Pons (tissue), 1 donor: Measurements from ENCODE around the gene ITGB2.
"Not testable (repeated sequence)": the region's sequence is repeated elsewhere in the genome, so short reads cannot be mapped to it uniquely, and the experiment has no call there.

Experiments
- DNase-seq: peaks from one replicate; pipeline ENCODE4 v3.0.0-alpha.2; 2016; ENCODE audit warnings: low spot score

The ITGB2 gene

DNA sequence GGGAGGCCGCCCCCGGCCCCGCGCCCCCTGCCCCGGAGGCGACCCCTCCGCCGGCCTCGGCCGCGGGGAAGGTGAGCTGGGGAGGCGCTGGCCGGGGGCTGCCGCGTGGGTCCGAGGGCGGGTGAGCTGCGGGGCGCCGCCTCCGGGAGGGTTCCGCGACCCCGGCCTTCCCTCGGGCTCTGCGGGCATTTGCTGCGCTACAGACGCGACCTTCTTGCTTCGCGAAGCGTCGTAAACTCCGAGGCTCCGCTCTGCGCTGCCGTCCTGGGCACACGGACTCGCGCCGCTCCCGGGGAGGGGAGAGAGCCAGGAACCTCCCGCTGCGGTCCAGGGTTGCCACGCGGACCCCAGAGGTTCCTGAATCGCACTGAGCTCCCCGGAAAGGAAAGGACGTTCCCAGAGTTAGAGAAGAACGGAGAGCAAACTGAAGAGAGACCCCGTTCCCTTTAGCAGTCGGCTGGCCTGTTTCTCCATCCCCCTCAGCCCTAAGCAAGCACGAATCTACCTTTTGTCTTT is 19.5 kb upstream of the ITGB2 start:
- no peak for DNase-seq

DNA sequence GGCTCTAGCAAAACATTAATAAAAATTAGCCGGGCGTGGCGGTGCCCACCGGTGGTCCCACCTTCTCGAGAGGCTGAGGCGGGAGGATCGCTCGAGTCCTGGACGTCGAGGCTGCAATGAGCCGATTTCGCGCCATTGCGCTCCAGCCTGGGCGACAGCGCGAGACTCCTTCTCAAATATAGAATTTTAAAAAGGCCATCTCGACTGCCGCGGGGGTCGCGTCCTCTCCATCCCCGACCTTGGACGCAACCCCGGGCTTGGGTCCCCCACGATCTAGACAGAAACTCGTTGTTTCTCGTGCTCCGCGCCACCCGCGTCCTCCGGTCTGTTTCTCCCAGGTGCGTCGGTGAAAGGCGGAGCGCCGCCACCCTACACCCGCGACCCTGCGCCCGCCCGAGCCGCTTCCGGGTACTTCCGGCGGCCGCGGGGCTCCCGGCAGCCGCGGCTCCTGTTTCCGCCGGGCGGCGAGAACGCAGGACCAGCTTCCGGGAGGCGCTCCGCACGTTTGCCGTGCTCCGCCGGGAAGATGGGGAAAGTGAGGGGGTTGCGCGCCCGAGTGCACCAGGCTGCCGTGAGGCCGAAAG is 18.9 kb upstream of the ITGB2 start, which contains the start of gene SLX9:
TSS of gene SLX9 (plus strand) at position 498 of the 584 bp plus-strand sequence. CDS start at position 527, 29 bp downstream.
- no peak for DNase-seq

DNA sequence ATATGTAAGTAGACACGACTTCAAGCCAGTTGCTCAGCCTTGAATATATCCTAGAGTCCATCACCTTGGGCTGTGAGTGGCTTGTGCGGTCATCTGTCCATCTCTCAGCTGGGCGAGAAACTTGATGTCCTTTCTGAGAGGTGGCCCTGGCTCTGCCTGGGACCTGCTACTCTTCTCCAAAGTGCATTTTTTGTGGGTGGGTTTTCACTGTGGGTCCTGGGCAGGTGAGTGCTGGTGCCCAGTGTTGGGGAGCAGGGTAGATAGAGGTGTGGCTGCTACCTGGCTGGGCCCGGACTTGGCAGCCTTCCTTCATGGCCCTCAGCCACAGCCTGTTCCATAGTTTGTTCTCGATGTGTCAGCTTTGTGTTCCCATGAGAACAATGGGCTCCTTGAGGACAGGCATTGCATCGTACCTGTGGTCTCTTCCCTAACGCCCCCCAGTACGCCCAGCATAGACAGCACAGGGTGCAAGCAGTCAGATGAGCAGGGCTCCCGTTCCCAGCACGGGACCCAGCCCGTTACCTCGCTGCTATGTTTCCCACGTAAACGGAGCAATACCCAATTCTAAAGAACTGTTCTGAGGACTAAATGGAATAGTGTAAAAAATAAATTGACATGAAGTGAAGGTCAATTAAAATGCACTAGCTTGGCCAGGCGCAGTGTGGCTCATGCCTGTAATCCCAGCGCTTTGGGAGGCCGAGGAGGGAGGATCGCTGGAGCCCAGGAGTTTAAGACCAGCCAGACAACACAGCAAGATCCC is 18.3 kb upstream of the ITGB2 start:
- DNase-seq: no peak

DNA sequence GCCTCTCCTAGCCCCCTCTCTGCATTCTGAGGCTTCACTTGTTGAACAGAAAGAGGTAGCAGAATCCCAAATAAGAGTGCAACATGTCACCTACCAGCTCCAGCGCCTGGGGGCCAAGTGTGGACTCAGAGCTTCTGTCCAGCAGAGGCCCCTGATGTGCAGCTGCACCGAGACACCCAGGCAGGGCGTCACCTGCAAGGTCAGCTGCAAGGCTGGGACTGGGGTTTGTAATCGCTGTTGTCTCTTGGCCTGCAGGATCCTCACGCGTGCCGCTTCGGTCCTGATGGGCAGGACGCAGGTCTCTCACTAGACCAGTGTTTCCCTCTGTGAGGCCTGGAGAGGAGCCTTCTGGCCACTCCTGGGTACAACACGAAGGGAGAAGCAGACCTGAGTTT is 14.8 kb upstream of the ITGB2 start:
- no peak for DNase-seq

DNA sequence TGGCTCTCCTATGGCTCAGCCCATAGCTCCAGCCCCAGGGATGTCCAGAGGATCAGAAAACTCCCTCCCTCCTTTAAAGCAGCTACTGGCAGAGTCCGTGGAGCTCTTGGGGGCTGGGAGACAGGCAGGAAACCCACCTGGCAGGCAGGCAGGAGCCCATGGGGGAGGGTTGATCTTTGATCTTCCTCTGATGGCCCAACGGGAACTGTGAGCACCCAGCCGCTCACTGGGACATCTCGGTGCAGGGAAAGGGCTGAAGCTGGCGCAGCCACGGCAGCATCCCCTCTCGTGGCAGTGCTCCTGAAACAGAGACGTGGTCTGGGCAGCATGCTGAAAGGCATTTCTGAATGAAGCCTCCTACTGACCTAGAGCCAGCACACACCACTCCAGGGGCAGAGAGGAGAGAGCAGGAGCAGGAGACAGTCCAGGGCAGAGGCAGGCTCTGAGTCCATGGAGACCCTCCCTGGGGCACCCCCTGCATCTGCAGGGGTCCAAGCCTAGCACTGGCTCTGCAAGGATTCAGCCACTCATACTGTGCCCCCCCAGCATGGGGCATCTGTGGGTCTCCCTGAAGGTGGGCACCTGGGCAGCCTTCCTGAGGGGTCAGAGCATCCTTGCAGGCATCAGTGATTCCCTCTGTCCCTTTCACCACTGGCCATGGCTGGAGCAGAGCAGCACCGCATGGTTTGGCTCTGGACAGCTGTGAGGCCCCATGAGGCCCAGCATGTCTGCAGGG is 14.3 kb upstream of the ITGB2 start:
- DNase-seq: no peak

DNA sequence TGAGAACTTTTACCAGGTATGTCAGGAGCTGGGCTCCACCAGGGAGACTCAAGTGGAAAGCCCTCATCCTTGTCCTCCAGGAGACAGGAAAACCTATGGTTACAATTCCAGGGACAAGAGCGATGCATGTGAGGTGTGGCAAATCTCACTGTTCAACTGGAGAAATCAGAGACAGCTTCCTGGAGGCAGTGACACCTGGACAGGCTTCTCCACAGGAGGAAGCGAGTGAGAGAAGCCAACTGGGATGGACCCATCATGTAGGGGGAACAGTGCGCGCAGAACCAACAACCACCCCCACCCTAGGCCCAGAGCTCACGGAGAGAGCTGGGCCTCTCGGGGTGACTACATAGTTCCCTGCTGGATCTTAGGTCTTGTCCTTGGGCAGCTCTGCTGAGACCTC is 13.6 kb upstream of the ITGB2 start:
- no peak for DNase-seq

DNA sequence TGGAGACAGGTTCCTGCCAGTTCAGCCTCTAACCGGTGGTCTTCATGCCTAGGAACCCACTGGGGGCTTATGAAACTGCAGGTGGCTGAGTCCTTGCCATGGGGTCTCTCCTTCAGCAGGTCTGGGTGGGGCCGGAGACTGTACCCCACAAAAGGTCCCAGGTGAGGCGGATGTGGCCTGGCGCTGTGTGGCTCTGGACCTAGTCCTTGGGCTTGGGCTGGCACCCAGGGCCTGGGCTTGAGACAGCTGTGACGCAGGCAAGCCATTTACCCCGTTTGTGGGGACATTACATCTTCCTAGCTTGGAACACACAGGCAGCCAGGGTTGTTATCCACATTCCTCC is 13.2 kb upstream of the ITGB2 start:
- no peak for DNase-seq

DNA sequence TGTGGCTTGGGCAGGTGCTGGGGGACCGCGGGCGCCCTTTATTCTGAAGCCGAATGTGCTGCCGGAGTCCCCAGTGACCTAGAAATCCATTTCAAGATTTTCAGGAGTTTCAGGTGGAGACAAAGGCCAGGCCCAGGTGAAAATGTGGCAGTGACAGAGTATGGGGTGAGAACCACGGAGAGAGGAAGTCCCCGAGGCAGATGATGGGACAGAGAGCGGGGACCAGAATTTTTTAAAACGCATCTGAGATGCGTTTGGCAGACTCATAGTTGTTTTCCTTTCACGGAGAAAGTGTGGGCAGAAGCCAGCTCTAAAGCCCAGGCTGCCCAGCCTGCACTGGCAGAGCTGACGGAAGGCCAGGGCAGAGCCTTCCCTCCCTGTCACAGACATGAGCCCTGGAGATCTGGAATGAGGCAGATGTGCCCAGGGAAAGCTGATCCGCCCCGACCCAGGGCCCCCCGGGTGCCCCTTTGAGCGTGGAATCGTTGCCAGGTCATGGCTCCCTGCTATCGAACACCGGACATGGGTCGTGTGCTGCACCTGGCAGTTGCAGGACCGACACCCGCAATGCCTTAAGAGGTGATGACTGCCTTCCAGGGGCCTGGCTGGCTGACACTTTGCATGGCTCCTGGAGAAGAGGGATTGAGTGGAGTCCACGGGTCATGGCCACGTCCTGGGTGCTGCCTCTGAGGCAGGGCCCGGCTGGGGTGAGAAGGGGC is 12.7 kb upstream of the ITGB2 start:
- no peak for DNase-seq

DNA sequence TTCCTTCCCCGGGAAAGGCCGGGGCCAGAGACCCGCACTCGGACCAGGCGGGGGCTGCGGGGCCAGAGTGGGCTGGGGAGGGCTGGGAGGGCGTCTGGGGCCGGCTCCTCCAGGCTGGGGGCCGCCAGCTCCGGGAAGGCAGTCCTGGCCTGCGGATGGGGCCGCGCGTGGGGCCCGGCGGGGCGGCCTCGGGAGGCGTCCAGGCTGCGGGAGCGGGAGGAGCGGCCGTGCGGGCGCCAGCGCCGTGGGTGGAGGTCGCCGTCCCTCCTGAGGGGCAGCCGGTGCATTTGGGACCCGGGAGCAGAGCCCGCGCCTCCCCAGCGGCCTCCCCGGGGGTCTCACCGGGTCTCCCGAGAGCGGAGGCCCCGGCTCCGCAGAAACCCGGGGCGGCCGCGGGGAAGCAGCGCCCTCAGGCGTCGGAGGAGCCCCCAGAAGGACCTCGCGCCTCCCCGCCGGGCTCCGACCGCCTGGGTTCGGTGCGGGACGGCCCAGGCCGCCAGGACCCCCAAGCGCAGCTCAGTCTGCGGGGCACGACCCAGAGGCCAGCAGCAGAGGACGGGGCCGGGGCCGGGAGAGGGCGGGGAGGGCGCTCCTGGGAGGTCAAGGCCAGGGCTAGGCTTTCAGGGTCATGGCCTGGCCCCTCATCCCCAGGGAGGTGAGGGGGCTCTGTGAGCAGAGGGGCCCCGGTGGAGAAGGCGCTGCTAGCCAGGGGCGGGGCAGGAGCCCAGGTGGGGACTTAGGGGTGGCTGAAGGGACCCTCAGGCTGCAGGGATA is 11.9 kb upstream of the ITGB2 start:
- DNase-seq: no peak

DNA sequence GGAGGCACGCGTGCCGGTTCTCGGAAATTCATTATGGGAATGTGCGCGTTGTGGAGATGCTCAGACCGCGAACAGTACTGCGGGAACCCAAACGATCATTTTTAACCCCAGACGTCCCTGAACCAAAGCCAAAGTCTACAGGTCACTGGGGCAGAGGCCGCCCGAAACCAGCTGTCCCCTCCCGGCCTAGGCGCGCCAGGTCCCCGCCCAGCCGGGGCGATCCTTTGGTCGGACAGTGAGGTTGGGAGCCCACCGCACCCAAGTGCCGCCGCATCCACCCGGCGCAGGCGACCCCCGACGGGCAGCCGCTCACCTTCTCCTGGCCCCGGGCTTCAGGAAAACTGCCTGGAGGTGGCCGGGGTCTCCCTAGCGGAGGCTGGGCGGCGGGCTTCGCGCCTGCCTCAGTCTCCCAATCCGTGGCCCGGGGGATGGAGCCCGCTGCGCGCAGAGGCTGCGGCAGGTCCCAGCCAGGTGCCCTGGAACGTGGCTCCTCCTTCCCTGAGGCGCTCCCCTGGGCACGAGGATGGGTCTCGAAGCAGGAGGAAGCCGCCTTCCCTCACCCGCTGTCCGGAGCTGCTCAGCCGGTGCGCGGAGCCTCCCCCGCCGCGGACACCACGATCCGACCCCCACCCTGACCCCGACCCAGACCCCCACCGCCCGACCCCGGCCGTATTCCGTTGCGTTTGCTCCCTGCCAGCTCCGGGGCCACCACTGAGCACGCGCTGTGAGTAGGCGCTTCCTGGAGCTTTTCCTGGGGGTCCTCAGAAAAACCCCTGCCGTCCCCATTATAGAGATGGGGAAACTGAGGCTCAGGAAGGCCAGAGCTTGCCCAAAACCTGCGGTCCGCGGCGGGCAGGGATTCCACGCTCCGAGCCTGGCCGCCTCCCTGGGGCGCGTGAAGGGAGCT is 11.1 kb upstream of the ITGB2 start:
- no peak for DNase-seq

DNA sequence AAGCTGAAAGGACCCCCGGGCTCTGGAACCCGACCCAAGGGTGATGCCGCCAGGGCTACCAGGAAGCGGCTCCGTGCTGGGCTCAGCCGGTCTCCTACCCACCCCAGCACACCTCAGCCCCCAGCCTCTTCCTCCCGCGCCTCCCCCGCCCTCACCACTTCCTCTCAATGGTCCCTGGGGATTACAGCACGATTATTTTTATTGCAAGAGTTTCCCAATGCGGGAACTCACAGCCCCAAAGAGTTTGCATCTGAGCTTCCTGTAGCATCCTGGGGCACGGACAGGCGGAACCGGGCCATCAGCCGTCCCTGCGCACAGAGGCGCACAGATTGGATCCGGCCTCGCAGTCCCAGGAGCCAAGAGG is 10.4 kb upstream of the ITGB2 start:
- no peak for DNase-seq

DNA sequence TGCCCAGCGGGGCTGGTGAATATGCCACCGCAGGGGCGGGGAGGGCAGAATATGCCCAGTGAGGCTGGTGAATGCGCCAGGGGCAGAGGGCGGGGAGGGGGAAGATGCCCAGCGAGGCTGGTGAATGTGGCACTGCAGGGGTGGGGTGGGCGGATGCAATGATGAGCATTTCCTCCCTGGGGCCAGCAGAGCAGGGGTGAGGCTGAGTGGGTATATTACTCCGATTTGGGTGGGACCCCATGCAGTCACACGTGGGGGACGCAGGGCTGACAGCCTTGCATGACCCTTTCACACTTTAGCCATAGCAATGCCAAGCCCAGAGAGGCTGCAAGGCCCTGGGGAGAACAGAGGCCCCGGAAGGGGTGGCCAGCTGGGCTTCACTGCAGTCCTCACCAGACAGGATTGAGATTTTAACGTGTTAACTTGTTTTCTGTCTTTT is 9.9 kb upstream of the ITGB2 start:
- DNase-seq: no peak

DNA sequence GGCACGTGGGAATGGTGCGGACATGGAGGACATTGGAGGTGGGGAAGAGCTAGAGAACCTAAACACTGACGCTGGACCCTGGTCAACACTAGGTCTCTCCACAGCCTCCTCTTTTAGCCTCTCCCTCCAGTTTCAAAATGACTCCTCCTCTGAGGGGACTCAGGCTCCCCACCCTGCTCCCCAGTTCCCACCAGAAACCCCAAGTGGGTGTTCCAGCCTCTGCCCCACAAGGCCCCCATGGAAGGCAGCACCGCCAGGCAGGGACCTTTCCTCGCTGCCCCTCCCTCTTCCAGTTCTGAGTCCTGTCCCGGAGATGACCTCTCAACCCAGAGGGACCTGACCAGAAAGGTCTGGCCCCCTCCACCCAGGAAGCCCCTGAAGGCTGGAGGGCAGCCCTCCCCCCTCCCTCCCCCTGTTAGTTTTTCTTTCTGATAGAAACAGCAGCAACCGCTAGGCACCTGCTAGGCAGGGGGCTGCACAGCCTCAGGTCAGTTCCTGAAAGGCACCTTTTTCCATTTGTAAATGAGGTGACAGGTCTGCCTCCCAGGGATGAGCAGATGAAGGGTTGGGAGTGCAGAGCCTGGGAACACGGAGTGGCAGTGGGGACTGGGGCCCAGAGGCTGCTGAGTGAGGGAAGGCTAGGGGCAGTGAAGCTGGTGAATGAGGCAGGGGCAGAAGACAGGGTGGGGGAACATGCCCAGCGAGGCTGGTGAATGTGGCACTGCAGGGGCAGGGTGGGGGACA is 9.3 kb upstream of the ITGB2 start:
- no peak for DNase-seq

DNA sequence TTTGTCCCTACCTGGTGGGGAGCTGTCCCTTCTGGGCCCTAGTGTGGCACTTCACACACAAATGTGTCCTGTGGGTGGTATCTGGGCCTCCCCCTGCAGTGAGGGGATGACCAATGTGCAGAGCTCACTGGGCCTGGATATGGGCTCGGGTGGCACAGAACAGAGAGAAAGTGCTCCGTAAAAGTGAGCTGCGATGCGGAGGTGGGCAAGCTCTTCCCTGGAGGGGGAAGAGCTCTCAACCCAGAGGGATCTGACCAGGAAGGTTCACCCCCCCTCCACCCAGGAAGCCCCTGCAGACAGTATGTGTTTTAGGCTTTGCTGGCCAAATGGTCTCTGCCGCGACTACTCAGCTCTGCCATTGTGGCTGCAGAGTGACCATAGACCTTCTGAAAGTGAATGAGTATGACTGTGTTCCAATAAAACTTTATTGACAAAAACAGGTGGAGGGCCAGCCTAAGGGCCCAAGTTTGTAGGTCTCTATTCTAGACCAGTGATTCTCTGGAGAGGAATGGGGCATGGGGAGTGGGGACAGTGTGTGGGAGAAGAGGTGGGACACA is 8.6 kb upstream of the ITGB2 start:
- no peak for DNase-seq

DNA sequence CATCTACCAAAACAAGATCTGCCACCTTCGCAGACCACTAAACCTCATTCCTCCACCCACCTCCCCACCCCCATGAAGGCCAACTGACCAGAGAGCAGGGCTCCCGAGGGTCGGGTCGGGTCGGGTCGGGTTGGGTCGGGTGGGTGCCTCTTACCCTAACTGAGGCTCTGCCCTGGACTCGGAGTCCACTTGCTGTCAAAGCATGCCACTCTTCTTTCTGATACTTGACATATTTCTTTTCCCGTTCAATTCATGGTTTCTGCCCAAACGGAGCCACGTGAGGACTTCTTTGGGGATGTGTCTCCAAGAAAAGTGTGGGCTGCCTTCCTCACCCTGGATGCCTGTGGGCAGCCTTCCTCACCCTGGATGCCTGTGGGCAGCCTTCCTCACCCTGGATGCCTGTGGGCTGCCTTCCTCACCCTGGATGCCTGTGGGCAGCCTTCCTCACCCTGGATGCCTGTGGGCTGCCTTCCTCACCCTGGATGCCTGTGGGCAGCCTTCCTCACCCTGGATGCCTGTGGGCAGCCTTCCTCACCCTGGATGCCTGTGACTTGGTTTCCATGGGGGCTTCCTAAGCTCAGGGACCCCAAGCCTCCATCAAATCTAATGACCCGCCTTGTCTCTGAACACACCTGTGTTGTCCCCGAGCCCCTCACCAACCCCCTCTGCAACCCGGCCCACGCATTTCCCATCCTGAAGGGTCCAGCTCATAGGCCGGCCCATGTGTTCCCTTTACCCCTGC is 8.0 kb upstream of the ITGB2 start:
- not testable (repeated sequence) for DNase-seq

DNA sequence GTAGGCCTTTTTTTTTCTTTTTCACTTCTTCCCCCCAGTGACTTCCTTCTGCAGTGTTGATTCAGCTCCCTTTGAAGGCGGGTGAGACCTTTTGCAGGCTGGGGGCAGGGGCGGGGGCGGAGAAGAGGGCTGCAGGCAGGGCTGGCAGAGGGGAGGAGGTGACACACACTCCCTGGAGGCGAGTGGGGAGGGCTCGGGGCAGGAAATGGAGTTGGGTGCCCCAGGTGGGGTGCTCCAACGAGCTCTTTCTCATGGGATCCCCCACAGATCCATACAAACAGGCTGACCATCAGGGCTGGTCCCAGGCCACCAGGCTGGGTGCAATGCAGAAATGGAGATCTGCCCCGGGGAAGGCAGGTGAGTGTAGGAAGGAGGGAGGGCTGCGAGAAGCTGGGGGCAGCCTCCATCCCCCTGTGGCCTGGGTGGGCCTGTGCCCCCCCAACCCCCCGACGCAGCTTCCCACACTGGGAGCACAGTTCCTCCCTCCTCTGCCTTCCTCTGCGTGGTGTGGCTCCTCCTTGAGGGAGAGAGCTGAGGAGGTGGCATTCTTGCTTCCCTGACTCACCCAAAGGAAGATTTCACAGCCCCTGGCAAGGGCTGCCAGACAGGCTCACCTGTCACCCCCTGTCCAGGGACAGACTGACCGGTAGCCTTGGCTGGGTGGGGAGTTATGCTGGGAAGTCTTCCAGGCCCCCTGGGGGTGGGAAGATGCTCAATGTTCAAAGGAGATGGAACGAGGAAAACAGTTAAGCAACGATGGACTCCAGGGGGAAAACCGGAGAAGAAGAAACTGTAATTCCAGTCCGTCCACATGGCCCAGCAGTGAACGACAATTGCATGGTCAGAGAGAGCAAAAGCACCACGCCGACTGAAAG is 7.1 kb upstream of the ITGB2 start:
- DNase-seq: peak; percentile 57

DNA sequence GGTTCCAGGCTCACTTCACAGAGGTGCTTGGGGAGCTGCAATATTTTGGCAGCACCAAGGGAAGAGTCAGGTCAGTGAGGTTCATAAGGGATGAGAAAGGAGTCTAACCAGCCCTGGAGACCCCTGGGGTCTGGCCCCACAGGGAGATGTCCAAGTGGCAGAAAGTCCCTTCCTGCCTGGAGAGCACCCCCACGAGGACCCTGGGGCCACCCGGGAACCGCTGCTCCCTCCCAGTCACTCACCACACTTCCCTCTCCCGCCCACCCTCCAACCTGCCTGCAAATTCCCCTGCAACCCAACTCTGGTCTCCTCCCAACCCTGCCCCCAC is 6.5 kb upstream of the ITGB2 start:
- DNase-seq: no peak
